CD4-positive, alpha-beta T cell treated with Interleukin-15 for 1 hour (primary cell): ENCODE measurements around the gene SHC2.
"Not testable (repeated sequence)": the region's sequence is repeated elsewhere in the genome, so short reads cannot be mapped to it uniquely, and the experiment has no call there.

Source experiments
- DNase-seq: peaks from one replicate; pipeline ENCODE4 v3.0.0-alpha.2; 2020

The SHC2 gene

DNA sequence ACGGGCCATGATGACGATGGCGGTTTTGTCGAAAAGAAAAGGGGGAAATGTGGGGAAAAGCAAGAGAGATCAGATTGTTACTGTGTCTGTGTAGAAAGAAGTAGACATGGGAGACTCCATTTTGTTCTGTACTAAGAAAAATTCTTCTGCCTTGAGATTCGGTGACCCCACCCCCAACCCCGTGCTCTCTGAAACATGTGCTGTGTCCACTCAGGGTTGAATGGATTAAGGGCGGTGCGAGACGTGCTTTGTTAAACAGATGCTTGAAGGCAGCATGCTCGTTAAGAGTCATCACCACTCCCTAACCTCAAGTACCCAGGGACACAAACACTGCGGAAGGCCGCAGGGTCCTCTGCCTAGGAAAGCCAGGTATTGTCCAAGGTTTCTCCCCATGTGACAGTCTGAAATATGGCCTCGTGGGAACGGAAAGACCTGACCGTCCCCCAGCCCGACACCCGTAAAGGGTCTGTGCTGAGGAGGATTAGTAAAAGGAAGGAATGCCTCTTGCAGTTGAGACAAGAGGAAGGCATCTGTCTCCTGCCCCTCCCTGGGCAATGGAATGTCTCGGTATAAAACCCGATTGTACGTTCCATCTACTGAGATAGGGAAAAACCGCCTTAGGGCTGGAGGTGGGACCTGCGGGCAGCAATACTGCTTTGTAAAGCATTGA is 74.1 kb downstream of the SHC2 start:
- not testable (repeated sequence) for DNase-seq

DNA sequence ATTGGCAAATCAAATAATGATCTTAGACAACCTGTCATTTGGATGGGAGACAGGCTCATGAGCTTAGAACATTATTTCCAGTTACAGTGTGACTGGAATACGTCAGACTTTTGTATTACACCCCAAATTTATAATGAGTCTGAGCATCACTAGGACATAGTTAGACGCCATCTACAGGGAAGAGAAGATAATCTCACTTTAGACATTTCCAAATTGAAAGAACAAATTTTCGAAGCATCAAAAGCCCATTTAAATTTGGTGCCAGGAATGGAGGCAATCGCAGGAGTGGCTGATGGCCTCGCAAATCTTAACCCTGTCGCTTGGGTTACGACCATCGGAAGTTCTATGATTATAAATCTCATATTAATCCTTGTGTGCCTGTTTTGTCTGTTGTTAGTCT is 74.6 kb downstream of the SHC2 start:
- not testable (repeated sequence) for DNase-seq

DNA sequence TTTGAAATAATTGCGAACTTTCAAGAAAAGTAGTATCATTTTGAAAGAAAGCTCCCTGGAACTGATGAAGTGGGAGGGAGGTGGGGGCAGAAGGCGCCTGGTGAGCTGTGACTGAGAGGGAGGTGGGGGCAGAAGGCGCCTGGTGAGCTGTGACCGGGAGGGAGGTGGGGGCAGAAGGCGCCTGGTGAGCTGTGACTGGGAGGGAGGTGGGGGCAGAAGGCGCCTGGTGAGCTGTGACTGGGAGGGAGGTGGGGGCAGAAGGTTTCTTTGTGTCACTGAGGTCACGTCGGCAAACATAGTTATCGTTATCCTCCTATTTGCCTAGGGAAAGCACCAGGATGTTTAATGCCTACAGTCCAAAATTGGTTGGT is 76.0 kb downstream of the SHC2 start:
- DNase-seq = peak; percentile 23

DNA sequence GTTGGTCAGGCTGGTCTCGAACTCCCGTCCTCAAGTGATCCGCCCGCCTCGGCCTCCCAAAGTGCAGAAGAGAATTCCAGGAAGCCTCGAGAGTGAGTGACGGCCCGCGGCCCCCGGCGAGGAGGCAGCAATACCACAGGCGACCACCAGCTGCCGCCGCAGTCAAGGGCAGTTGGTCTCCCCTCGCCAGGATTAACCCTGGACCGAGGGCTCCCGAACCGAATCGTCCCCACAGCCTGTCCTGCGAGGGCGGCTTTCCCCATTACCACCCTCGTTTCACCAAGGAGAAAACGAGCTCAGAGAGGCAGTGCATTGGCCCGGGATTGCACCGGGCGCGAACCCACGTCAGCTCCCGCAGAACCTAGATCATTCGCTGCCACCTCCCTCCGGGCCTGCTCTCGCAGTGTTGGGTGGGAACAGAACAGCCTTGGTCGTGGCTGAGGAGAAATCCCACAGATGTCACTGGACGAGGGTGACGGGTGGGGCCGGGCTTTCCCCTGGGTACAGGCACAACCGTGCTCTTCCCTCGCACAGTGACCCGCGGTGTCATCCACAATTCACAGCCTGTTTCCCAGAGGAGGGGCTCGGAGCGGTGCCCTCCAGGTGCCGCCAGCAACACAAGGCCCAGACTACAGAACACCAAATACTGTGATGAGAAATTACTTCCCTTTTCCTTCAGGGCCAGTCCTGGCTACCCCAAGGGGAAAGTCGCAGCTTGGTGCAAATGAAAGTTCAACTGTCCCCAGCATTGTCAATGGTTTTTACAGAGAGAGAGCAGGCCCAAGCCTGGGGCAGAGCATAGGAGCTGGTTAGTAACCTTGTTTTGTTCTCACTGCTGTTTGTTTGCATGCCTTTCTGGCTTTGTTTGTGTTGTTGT is 76.7 kb downstream of the SHC2 start:
- no peak for DNase-seq

DNA sequence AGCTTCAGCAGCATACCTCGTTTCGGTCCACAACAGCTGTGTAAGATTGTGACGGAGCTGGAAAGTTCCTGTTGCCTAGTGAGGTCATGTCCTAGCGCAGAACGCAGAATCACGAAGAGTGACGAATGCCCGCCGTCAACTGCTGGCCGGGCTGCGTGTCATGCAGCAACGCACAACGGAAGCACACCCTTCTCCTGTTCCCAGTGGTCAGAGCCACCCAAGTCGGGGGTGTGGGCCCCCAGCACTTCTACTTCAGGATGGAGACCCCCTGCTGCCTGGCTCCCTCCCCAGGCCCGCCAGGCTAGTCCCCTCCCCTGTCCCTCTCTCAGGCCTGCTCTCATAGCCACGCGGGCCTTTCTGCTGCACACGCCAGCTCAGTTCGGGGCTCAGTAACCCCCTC is 77.8 kb downstream of the SHC2 start:
- DNase-seq = no peak

DNA sequence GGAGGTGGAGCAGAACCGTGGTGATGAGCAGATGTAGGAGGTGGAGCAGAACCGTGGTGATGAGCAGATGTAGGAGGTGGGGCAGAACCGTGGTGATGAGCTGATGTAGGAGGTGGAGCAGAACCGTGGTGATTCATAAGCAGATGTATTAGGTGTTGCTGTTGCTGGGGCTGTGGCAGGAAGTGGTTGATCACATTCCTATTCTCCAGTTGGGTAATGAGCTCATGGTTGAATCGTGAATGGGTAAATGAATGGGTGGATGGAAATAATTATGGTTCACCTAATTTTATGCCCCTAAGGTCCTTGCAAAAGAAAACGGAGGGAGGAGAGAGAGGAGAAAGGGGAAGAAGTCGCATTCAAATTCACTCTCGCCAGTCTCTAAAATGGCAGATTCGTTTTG is 78.3 kb downstream of the SHC2 start:
- peak; percentile 49 for DNase-seq

DNA sequence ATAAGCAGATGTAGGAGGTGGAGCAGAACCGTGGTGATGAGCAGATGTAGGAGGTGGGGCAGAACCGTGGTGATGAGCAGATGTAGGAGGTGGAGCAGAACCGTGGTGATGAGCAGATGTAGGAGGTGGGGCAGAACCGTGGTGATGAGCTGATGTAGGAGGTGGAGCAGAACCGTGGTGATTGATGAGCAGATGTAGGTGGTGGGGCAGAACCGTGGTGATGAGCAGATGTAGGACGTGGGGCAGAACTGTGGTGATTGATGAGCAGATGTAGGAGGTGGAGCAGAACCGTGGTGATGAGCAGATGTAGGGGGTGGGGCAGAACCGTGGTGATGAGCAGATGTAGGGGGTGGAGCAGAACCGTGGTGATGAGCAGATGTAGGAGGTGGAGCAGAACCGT is 78.9 kb downstream of the SHC2 start:
- DNase-seq = not testable (repeated sequence)

DNA sequence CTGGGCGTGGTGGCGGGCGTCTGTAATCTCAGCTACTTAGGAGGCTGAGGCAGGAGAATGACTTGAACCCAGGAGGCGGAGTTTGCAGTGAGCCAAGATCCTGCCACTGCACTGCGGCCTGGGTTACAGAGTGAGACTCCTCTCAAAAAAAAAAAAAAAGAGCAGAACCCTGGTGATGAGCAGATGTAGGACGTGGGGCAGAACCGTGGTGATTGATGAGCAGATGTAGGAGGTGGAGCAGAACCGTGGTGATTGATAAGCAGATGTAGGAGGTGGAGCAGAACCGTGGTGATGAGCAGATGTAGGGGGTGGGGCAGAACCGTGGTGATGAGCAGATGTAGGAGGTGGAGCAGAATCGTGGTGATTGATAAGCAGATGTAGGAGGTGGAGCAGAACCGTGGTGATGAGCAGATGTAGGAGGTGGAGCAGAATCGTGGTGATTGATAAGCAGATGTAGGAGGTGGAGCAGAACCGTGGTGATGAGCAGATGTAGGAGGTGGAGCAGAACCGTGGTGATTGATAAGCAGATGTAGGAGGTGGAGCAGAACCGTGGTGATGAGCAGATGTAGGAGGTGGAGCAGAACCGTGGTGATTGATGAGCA is 80.1 kb downstream of the SHC2 start:
- not testable (repeated sequence) for DNase-seq

DNA sequence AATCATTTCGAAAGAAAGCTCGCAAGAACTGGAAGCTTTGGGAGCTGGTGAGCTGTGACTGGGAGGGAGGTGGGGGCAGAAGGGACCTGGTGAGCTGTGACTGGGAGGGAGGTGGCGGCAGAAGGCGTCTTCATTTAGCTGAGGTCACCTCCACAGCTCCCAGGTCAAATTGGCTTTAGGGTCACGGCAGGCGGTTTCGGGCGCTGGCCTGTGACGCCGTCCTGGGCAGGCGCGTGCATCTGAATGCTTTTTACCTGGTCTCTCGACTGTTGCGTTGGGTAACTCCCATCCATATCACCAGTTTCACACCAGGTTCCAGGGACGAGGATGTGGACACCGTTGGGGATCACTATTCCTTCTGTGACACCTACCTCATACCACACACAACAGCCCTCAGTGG is 81.0 kb downstream of the SHC2 start:
- no peak for DNase-seq

DNA sequence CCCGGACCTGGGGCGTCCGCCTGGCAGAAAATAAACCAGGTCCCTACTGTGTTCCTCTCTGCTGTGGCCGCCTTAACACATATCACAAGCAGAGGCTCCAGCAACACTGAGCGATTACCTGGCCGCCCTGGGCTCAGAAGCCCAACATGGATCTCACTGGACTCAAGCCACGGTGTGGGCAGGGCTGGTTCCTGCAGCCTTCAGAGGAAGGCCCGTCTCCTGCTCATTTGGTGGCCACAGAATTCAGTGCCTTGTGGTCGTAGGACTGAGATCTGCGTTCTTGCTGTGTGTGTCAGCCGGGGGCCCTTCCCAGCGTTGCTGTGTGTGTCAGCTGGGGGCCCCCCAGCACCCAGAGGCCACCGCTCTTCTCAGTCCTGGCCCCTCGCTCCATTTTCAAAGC is 82.1 kb downstream of the SHC2 start:
- no peak for DNase-seq

DNA sequence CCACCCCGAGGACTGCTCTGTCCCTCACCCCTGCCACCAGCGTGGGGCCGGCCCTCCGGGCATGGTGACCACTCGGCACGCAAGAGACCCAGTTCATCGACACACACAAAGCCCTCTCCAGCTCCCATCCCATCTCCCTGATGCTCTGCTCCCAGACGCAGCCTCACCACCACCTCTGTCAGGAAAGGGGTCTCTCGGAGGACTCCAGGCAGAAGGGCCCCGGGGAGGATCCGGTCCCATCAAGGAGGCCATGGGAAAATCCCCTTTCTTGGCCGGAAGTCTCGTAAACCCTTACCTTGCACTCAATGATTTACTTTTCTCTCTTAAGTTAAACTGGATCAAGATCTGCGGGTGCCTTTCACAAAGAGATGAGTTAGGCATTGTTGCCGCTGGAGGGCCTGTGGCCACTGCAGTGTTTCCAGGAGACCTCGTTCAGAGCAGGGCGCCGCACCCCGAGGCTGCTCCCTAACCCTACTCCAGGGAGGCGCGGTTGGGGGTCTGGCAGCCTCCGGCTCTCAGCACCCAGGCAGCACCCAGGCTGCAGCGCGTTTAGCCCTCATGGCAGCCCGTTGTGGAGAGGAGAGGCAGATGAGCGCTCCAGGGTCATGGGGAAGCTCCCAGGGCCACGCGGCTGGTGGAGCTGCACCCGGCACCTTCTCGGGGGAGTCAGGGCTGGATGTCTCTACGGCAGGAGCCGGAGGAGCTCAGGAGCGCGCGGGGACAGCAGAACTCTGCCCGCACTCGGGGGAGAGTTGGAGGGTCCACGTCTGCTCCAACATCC is 82.8 kb downstream of the SHC2 start:
- DNase-seq = no peak

DNA sequence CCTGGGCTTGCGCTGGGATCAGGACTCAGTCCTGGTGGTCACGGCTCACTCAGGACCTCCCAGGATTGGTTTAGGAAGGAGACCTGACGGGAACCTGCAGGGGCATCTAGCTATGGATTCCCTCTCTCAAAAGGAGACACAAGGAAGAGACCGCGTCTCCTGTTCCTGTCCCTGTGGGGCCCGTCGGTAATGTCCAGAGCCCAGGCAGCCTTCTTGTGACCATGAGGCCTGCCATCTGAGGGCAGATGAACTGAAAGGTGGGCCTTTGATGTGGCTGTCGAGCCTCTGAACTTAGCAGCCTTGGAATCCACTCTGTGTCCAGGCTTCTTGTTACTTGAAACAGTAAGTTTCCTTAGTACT is 84.7 kb downstream of the SHC2 start:
- no peak for DNase-seq

DNA sequence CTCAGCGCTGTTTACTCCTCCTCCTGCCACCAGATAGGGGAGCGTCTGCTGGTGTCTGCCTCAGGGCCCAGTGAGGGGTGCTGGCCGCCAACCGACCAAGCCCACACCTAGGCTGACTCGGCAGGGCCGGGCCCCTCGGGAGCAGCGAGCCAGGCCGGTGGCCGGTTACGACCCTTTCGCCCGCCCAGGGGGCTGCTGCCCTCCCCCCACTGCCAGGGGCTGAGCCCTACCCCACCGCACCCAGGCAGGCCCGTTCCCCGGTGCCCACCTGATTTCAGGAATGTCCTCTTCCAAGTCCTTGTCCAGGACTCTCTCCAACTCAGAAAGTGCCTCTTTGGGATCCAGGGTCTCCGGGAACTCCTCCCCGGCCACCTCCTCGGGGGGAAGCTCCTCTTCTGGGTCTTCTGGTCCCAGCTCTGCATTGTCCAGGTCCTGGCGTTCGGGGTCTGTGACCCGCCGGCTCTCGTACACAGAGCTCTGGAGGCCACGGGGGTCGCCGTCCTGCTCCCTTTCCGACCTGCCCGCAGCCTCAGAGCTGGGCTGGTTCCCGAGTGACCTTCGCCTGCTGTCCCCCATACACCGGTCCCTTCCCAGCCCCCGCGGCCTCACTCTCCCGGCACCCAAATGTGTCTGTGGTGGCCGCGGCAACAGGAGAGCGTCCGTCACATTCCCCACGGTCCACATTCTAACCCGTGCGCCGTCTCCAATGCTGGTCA is 85.3 kb downstream of the SHC2 start:
- DNase-seq = no peak

DNA sequence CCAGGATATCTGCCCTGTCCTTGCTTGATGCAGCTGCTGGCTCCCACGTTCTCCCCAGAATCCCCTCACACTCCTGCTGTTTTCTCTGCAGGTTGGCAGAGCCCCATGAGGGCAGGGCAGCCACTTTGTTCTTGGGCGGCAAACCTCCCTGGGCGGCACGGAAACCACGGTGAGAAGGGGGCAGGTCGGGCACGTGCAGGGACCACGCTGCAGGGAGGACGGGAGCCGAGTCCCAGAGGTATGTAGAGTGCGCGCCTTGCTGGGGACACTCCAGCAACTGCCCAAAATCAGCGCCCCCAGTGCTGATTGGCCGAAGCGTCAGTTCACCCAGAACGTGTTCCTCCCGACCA is 86.0 kb downstream of the SHC2 start:
- DNase-seq = no peak

DNA sequence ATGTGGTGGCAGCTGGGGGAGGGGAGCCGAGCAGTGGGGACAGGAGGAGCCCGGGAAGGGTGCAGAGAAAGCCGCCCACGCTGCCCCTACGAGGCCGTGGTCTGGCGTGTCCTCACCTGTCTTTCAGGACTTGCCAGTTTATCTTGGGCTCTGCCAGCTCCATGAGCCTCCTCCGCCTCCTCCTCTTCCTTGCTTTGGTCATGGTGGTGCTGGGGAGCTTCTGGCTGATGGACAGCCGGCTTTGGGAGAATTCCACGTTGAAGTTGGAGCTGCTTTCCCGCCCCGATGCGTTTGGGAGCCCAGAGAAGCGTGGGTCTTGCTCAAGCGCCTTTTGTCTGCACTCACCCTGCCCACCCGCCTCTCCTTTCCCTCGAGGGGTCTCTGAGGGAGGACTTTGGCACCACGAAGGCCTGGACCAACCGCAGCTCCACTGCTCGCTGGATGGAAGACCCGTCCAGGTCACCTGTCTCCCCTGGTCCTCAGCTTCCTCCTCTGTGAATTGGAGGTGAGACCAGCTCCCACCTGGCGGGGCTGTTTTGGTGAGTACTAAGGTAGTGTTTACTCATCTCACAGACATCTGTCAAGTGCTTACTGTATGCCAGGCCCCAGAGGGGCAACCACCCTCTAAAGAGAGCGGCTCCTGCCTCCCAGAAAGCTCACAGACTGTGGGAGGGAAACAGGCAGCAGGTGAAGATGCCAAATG is 86.5 kb downstream of the SHC2 start:
- DNase-seq = no peak

DNA sequence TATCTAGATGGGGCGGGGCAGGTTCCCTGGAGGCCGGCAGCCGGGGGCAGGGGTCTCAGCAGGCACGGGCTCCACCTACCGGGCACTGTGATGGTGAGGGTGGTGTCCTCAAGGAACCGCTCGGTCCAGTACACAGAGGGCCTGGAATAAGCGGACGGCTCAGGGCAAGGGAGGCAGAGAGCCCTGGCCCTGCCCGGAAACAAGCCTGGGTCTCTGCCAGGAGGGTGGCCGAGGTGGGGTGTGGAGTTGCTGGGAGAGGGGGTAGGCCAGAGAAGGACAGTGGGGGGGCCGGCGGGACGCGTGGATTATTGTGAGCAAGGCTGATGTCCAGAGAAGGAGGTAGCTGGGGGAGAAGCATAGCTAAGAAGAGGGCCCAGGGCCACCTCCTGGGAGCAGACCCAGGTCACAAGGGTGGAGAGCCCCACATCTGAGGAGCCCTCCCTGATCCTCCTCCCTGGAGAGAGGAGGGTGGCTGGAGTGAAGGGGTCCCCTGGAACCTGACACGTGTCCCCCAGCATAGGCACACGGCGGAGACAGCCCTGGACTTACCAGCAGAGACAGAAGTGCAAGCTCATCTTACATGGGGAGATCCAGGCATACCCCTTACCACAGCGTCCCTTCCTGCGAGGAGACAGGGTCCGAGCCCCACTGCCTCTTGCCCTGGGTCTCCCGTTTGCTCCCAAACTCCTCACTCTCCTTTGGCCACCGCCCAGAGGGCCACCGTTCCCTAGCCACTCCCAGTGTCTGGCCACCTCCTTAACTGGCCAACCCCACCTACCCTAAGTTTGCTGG is 87.2 kb downstream of the SHC2 start:
- DNase-seq = no peak

DNA sequence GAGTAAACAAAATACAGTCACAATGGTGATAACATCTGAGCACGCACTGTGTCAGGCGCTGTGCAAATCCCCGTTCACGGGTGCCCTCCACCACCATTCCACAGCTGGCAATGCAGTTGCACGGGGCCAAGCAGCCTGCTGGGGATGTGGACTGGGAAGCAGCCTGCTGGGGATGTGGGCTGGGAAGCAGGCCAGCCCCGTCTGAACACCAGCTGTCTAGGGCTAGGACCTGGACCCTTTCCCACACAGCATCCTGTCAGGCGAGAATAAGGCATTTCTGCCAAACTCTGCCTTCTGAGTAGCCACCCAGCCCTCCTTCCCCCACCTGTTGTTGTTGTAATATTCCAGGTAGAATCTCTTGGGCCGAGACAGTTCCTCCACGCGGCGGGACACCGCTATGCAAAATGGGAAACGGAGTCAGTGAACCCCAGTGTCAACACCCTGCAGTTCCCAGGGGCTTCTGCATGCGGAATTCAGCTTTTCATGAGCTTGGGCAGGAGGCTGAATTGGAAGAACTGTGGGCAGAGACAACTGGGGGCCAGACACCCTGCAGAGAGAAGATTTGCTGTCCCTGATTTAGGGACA is 88.4 kb downstream of the SHC2 start:
- DNase-seq = no peak

DNA sequence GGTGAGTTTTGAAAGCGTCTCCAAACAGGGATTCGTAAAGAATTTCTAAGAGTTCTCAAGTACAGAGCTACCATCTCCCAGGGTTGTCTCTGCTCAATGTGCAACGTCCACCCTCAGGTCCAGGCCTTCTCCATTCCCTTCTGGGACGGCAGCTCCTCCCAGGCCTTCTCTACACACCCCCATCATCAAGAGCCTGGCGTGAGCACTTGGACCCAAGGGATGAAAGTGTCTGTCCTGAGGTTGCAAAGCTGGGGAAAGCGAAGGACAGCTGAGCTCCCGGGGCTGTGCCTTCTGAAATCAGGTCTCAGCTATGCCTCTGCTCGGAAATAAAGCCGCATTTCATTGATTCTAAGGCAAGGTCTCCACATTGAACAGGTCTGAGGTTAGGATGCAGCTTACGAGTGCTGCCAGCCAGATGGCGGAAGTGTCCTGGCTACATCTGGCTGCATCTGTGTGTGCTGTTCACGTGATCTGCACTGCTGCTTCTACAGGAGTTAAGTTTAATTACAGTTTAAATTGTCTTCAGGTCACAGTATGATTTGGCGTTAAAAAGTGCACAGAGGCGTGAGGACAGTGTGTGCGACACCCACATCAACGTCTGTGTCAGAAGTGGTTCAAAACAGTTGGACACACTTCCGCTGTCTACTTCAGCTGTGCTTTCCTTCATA is 89.2 kb downstream of the SHC2 start:
- DNase-seq = no peak

DNA sequence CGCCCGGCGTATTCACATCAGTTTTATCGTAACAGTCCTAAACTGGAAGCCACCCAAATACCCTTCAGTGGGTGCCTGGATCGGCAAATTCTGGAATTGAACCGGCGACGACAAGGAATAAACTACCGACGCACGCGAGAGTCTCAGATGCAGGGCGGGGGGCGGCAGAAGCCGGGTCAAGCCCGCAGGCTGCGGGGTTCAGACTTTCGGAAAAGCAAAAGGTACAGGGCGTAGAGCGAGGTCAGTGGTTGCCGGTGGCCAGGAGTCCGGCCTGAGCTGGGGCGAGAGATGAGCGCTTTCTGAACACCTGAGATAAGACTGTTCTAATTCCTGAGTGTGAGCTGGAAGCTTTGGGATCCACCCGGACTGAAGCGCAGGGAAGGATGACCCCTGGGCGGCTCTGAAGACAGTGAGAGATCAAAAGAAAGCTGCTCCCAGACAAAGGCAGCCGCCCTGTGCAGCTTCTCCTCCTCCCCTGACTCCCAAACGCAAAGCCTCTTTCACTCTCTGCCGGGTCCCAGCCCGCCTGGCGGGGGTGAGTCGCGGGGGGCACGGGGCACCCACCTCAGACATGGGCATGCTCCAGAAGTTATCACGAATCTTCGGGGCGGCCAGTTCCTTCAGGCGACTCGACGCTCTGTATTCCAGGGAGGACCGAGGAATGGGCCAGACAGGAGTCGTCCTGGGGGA is 90.0 kb downstream of the SHC2 start:
- DNase-seq = no peak

DNA sequence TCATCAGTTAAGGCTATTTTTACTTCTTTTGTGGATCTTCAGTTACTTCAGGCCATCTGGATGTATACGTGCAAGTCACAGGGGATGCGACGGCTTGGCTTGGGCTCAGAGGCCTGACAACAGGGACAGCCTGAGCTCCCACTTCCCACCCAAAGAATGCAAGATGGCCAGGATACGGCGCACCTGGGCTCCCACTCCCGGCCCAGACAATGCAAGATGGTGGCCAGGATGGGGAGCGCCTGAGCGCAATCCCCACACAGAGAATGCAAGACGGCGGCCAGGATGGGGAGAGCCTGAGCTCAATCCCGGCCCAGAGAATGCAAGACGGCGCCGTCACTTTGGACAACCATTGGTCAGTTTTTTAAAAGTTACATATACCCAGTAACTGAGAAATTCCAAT is 91.0 kb downstream of the SHC2 start:
- DNase-seq = no peak
